HG03095 (cell line): ENCODE measurements around the gene CXCR6.

Experiments
- ATAC-seq: cut with Tn5 transposase; IDR thresholded peaks from one replicate; pipeline ENCODE4 v1.9.1; 2021; ENCODE audit warnings: moderate library complexity; ENCODE audit not compliant: unreplicated experiment

The CXCR6 gene

DNA sequence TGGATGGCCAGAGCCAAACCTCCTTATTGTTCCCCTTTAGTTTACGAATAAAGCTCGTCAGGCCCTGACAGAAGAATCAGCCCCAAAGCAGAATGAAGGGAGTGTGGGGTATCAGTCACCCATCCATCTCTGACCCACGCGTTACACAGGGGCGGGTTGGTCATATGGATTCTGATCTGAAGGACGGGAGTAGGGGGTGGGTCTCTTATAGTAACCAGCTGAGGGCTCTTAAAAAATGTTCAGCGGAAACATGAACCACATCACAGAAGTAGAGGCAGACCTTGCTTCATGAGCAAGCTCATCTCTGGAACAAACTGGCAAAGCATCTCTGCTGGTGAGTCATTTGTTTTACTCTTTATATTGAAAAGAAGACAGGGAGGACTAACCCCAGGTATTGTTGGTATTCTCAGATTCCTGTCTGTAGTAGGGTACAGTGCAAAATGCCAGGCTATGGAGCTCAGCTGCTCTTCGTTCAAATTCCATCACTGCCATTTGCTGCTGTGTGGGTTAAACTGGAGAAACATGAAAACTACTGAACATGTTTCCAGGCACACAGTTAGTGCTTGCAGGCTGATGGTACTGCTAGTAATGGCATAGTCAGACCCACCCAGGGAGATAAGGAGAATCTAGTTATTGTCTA lies at the start of gene CXCR6:
CXCR6 (plus strand) TSS at position 258 of the 640 bp plus-strand sequence. CDS start 3,018 bp downstream, outside the sequence.
- ATAC-seq = no peak

DNA sequence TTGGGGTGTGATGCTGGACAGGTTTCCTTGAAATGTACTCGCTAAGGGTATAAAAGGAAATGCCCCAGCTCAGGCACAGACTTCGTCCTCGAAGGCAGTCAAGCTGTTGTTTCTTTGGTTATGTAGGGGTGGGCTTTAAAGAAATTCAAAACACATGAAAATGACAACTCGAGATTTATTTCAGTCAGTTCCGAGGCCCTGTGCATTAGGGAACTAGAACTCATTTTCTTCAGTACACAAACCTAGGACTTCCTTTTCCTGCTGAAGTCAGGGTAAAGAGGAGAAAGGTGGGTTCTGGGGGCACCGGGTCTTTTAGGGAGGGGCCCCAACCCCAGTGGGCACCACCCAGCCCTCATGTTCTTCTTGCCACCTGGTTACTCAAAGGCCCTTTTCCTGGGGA lies 49.2 kb upstream of the CXCR6 start:
- ATAC-seq = no peak

DNA sequence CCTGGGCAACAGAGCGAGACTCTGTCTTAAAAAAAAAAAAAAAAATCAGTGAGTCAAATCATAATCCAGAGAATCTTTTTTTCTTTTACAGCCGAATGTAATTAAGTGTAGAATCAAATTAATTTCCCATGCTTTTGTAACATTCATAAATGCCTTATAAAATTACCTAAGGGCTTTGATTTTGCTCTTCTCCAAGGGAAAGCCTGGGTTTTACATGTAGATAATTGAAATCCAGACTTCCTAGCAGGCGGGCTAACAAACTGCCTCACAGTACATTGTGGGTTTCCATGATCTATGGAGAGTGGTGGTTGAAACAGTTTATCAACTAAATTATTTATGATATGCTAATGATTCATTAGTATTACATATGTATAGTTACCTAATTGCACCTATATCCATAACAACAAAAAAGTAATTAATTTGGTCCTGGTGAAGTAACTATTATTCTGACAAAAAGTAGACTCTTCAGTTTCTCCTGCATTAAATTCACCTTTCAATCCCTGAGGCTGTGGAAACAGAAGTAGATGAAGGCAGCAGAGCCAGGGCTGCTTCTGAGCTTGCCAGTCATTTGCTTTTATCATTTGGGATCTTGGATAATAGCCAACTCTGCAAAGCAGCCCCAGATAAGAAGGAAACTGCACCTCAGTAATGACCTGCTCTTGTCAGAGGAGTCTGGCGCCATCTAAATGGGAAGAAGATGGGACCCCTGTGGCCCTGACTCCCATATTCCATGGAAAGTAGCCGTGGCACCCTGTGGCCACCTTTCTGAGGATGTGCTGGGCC lies 47.4 kb upstream of the CXCR6 start:
- no peak for ATAC-seq

DNA sequence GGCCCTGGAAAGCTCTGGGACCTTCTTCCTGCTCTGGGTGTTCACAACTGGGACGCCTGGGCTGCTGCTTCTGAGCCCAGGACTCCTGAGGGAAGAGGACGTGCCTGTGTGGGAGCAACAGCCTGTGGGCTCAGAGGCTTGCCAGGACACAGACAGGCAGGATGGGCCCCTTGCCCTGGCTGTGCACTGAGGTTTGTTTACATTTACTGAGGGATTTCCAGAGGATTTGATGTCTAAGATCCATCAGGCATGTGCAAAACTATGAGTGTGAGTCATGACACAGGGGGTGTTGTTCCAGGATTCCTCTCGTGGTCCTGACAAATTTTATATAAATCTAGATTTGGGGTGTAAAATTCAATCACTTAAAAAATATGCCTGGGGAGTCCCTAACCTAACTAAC lies 46.3 kb upstream of the CXCR6 start:
- ATAC-seq = no peak

DNA sequence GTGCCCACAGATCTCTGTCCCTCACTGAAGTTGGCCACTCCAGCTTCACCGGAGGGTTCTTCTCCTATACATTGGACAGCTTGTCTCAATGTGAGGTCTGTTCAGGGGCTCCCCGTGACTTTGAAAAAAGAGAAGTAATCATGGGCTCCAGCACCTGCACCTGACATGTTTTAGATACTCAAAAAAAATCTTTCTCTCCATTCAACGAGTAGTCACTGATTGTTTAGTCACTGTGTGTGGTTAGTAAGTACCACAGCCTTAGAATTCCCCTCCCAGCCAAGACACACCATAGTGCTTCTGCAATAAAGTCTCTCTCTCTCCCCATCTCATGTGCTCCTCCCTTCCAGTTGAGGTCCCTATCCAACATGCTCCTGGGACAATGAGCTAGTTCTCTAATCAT lies 38.3 kb upstream of the CXCR6 start:
- no peak for ATAC-seq

DNA sequence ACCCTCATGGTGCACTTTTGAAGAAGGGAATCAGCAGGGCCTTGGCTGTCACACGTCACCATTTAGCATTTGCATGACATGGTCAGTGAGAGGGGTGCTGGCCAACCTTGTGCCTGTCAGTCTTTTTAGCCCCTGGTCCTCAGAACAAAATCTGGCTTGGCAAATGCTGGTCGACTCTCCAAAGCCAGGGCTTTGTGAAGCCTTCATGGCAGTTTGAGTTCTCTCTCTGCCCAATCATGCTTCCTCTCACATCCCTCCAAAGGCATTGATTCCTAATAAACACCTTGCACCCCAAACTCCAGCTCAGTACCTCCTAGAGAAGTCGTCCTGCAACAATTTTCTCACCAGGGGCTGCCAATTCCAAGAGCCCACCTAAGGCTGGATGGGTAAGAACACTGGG lies 37.5 kb upstream of the CXCR6 start:
- ATAC-seq = no peak

DNA sequence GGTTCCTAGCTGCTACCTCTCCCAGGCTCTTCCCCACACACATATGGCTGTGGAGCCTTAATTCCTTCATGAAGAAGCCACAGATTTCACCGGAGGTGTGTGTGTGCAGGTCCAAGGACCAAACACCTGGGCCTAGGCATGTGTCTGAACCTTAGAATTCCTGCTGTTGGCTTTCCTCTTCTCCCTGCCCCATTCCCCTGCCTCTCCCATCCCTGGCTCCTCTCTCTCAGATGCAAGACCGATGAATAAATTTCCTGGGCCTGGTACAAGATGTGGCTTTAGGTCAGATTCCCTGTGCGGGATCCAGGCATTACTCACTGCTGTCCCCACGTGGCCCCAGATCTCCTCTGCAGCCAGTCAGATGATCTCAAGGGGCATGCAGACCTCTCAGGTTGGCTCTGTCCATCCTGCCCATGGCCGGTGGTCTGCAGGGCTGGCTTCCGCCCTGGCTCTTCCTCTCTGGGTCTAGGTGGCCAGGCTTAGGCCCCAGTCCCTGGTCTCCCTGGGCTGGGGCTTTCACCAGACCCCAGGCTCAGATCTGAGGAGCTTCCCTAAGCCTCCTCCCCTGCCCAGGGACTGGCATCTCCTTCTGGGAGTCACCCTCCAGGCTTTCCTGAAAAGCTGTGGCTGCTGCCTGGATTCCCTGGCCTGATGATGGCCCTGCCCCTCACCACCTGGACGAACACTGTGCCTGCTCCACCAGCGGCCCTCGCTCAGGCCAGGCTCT lies 36.4 kb upstream of the CXCR6 start:
- no peak for ATAC-seq

DNA sequence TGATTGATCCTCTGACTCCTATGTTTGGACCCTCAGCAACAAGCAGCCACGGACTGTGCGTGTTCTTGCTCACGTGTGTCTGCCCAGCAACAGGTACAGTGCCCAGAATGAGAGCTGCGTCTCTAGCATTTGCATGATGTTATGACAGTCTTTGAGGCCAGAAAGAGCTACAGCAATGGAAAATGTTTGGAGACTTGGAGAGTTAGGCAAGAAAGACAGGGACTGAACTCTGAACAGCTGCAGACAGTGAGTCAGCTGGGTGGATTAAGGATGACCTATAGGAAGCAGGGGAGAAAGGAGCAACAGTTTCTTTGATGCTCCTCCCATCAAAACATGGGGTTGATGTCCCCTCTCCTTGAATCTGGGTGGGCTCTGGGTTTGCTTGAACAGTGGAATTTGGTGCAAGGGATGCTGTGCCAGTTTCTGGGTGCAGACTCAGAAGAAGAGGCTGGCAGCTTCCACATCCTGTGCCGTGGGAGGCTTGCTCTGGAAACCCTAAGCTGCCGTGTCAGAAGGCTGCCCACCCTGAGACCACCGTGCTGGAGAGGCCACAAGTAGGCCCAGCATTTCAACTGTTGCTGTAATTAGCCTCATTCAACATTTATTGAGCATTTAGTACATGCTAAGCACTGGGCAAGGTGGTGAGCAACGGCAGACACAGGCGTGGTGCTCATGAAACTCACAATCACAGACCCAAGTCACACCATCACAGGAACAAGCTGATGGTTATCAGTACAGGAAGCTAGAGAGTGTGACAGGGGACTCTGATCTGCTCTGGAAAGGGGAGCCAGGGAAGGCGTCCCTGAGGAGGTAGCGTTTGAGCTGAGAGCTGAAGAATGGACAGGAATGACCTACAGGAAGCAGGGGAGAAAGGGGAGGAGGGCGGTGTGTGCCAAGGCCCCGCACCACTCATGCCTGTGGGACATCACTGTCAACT lies 35.2 kb upstream of the CXCR6 start:
- no peak for ATAC-seq

DNA sequence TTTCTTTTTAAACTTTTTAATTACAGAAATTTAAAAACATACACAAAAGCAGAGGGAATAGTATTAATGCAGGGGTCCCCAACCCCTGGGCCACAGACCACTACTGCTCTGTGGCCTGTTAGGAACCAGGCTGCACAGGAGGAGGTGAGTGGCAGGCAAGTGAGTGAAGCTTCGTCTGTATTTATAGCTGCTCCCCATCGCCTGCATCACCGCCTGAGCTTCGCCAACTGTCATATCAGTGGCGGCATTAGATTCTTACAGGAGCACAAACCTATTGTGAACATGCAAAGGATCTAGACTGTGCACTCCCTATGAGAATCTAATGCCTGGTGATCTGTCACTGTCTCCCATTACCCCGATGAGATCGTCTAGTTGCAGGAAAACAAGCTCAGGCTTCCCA lies 34.5 kb upstream of the CXCR6 start:
- ATAC-seq = no peak

DNA sequence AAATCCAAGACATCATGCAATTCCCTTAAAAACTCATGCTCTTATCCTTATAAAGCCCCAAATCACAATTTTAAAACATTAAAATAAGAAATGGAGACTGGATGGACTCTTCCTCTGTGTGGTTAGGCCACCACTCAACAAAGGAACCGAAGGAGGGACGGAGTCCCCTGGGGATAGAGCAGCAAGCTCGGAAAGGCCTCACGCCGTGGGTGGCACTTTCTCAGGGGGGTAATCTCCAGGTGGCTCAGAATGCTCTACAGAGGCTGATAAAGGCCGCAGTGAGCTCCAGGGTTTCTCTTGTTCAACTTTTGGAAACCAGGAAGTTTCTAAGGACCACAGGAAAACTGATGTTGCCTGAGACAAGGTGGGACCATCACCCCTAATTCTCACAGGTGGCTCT lies 33.7 kb upstream of the CXCR6 start:
- ATAC-seq = no peak

DNA sequence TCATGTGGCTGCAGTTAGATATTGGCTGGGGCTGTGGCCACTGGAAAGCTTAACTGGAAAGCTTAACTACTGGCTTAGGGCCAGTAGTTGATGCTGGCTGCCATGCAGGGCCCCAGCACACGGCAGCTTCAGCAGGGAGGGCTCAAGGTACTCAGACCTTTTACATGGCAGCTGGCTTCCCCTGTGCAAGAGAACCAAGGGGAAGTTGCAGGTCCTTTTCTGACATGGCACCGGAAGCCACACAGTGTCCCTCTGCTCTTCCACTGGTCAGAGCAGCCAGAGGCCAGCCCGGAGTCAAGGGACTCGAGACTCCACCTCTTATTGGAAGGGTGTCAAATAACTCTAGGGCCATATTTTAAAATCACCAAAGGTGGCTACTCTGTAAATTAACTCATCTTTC lies 32.4 kb upstream of the CXCR6 start:
- ATAC-seq = no peak

DNA sequence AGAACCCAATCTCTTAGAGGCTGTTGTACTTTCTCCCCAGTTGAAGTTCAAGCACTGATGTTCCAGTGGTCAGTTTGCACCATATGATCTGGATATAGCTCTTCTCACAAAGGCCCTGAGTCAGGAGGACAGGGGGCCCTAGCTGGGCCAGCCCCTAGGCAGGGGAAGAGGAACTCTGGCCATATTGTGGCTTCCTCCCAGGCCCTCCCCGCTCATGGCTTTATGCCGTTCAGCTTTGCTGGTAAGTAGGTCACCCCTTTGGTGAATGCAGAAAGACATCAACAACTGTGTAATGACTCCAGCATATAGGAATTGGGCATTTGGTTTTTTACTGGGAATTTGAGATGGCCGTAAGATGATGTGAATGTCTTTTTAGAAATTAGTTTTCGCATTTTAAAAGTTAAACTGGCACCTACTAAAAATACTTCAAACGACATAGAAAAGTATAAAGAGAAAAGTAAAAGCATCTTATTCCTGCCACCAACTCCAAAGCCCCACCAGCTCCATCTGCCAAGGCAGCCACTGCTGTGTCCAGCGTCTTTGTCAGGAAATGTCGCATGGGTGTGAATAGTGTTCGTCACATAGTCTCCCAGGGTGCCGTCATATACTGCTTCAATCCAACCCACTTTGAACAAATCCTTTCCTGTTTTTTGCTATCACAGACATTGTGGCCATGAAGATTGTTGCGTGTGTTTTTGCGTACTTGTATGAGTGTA lies 31.6 kb upstream of the CXCR6 start:
- ATAC-seq = no peak

DNA sequence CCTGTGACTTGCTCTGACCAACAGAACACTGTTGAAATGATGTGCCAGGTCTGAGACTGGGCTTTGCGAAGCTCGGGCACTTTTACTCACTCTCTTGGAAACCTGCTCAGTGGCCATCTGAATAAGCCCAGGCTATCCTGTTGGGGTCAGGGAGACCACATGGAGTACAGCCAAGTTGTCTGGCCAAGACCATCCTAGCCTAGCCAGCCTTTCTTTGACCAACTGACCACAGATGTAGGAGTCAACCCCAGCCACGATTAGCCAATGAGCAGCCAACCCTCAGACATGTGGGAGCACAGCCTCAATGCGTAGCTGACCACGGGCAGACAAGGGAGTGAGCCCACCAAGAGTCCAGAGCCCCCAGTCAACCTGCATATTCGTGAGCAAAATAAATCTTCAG lies 30.8 kb upstream of the CXCR6 start:
- no peak for ATAC-seq

DNA sequence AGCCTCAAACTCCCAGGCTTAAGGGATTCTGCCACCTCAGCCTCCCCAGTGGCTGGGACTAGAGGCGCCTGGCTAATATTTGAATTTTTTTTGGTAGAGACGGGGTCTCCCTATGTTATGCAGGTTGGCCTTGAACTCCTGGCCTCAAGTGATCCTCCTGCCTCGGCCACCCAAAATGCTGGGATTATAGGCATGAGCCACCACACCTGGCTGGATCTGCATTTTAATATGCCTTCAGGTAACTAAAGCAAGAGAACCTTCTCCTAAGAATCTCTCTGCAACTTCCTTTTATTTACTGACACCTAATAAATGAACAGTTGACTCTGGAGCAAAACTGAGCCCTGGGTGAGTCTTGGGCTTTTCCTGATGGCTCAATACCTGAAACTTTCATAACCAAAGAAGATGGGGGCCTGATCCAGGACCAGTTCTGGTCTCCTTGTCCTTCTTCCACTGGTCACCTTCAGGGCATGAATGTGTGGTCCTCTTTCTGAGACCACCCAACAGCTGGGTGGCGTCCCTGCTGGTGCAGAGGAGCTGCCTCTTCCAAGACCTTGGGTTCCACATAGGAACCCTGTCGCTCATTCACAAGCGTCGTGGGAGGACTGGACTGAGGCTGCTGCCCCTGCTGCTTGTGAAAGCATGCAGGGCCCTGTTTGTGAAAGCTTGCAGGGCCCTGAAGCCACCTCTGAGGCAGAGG lies 28.8 kb upstream of the CXCR6 start:
- no peak for ATAC-seq

DNA sequence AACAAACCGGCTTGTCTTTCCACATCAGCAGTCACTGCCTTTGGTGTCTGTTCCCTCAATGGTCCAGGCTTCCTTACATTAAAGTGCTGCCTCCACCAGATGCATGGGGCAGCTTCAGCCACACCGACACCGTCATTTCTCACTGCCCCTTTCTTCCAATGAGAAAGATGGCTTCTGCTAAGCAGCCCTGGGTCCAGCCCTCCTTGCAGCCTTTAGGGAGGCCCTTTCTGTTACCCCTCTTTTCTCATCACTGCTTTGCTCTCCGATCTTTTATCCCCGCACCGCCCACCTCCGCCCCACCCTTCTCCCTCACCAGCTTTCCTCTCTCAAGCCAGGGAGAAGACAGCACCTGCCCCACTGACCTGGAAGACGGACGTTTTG lies 28.2 kb upstream of the CXCR6 start:
- ATAC-seq = no peak

DNA sequence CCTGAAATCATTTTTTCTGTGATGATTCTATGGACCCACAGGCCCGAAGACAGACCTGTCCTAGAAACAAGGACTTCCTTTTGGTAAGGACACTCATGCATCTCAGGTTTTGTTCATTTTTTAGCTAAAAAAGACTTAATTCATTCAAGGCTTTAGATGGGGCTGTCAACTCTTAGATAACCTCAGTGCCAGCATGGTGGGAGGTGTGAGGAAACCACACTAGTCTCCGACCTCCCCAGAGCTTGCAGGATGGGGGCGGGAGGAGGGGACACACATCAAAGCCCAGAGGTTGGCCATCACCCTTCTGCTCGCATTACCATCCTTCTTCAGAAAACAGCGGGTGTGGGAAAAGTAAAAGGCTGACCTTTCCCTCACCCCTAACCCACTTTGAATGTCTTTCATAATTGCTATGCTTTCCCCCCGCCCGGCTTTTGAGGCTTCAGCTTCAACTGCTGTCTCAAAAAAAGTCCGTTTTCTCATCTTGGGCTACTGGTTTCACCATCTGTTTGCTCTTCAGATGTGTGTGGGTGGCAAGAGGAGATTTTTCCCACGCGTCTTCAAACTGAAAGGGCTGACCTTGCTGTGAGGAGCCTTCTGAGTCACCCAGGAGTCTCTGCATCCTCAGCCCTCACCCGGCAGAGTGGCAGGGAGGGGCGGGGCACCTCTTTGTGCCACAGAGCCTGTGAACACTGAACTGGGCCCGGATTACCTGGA lies 27.6 kb upstream of the CXCR6 start:
- ATAC-seq = peak; percentile 92

DNA sequence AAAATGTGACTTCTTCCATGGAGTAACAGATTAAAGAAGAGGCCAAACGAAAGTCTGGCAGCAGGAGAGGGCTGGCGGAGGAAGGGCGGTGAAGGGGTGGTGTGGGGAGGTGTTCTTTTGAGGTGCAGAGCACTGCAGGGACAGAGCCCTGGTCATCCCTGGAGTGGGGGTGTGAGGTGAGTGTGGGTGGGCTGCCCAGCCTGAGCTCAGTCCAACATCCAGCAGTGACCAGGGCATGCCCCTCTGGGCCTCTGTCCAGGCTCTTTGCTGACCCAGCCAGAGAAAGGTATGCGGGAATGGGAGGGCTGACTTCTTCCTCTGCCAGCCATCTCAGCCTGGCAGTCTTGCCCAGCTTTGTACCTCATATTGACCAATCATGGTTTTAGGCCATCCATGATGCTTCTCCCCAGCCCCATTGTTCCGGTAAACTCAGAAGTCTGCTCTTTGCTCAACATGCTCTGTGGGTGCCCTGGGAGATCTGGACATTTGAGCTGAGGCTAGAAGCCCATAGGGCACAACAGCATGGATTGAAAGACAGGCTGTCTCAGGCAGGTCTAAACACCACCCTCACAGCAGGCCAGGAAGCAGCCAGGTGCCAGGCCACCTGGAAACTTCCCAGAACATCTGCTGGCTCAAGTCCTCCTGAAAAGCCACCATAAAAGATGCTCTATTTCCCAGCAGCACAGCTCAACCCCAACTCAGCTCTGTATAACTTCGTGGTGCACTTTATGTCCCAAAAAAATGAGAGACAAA lies 25.9 kb upstream of the CXCR6 start:
- ATAC-seq = no peak
